Skeletal muscle tissue (tissue), 4 donors: Measurements from ENCODE around the gene ABTB2. TPM values are rescaled to one million over a fixed set of nuclear protein-coding genes. Genes with fewer than 3 reads are reported as not detected.

Experiments used
- H3K27ac ChIP-seq: one replicate; pipeline ENCODE4 v1.7.0; 2013; ENCODE audit warnings: mild to moderate bottlenecking, low read depth, low read length, inconsistent platforms
- H3K27me3 ChIP-seq, 3 donors: one replicate each; pipeline ENCODE4 v1.7.0; 2013; ENCODE audit warnings: low read length in 3 of 3; ENCODE audit not compliant: control insufficient read depth in 3 of 3, insufficient read depth in 3 of 3
- H3K36me3 ChIP-seq, 3 donors: one replicate each; pipeline ENCODE4 v1.7.0; 2013; ENCODE audit warnings: low read length in 3 of 3; ENCODE audit not compliant: control insufficient read depth in 3 of 3, insufficient read depth in 3 of 3
- H3K4me1 ChIP-seq, 3 donors: one replicate each; pipeline ENCODE4 v1.7.0; 2013; ENCODE audit warnings: low read length in 3 of 3, mild to moderate bottlenecking in 3 of 3; ENCODE audit not compliant: control insufficient read depth in 3 of 3, insufficient read depth in 3 of 3
- H3K4me3 ChIP-seq, 3 donors: one replicate each; pipeline ENCODE4 v1.7.0; 2013; ENCODE audit warnings: low read length in 3 of 3
- H3K9ac ChIP-seq, 3 donors: one replicate each; pipeline ENCODE4 v1.7.0; 2013; ENCODE audit warnings: low read length in 3 of 3, mild to moderate bottlenecking in 3 of 3, moderate library complexity in 2 of 3, low read depth in 1 of 3
- H3K9me3 ChIP-seq, 3 donors: one replicate each; pipeline ENCODE4 v1.7.0; 2013; ENCODE audit warnings: low read length in 3 of 3; ENCODE audit not compliant: control insufficient read depth in 3 of 3
- total RNA-seq: library from RNA; depleted of rRNA; stranded (reverse); fragments of >200 nt; gene quantifications from one replicate; pipeline ENCODE4 v1.2.3, GENCODE V29; 2014
- donor health status: Osteomylitis.

ABTB2 gene
- total RNA-seq, 1 donor from 2014 or later, result 6.3 TPM

DNA sequence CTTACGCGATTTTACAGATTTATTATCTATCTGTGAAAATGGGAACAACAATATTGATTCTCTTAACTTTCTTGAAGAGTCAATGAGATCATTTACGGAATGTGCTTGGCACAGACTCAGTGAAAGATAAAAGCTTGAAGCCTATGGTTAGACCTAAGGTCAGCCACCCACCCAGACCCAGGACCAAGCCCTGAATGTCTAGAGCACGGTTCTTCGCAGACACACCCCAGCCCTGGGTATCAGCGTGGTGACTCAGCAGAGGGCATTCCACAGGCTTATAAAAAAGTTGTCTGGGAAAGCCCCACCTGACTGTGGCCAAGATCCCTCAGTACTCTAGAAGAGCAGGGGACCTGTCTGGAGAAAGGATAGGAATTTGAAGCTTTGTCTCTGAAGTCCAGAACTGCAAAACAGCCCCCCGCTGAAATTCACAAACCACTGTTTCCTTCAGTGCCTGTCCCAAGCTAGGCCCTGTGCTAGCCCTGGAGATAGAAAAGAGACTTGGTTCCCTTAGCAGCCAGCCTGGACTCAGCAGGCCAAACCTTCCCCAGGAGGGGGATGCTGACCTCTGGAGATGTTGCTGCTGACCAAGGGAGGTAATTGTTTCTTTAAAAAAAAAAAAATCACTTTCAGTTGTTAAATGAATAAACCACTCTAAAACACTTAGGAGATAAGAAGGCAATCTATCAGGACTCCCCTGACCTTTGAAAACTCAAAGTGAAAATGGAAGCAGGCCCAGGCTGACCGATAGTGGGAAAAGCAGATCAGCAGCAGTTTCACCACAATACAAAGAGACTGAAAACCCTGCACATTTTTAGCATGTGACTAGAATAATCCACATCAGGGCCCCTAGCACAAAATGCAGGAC is 114.0 kb downstream of the ABTB2 start:
- Histone ChIP-seq H3K9me3 (no peaks in the 10 kb centered on the region), H3K9ac (peak overlapping the region in 1 of 3 donors; percentile 16), H3K36me3 (no peaks in the 10 kb centered on the region), H3K4me1 (peaks cover 10 to 22% (median 21%) of the 10 kb centered on the region in 3 donors), H3K27me3 (no peaks in the 10 kb centered on the region), H3K27ac (no peak overlapping the region), H3K4me3 (no peak overlapping the region)

GRCh38 chr11:34242037-34242625 is 115.7 kb downstream of the ABTB2 start:
- Histone ChIP-seq H3K36me3 (no peaks in the 10 kb centered on the region), H3K4me3 (no peak overlapping the region), H3K27ac (no peak overlapping the region), H3K27me3 (no peaks in the 10 kb centered on the region), H3K4me1 (peaks cover 10 to 21% (median 17%) of the 10 kb centered on the region in 3 donors), H3K9ac (no peak overlapping the region), H3K9me3 (no peaks in the 10 kb centered on the region)

GRCh38 chr11:34240150-34240494 is 117.7 kb downstream of the ABTB2 start:
- no peak overlapping the region for H3K4me3 ChIP-seq
- H3K27me3 ChIP-seq, result no peaks in the 10 kb centered on the region
- no peak overlapping the region for H3K27ac ChIP-seq
- no peak overlapping the region for H3K9ac ChIP-seq
- peaks cover 10 to 21% (median 18%) of the 10 kb centered on the region in 3 donors for H3K4me1 ChIP-seq
- H3K9me3 ChIP-seq, result no peaks in the 10 kb centered on the region
- H3K36me3 ChIP-seq, result no peaks in the 10 kb centered on the region

DNA sequence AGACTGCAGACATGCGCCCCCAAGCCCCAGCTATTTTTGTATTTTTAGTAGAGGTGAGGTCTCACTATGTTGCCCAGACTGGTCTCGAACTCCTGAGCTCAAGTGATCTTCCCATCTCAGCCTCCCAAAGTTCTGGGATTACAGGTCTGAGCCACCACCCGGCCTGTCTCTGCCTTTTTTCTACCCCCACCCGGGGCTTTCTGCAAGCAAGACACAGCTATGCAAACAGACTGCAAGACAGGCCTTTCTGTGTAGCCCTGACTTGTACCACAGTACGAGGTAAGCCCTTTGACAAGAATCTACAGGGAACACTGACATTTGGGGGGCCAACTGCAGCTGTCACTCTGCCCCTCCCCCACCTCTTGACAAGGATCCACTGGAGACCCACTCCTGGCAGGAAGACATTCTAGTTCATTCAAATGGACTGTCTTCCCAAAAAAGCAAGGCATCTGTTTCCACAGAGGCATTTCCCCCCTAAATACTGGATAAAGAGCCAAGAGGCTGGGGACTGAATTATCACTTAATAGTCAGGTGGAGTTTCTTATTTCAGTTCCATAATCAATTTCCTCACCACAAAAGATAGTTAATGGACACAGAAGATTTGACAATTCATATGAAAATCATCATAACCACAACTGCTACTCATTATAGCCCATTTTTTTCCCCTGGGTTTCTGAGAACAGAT is 118.2 kb downstream of the ABTB2 start:
- no peak overlapping the region for H3K27ac ChIP-seq
- no peaks in the 10 kb centered on the region for H3K36me3 ChIP-seq
- no peak overlapping the region for H3K4me3 ChIP-seq
- no peaks in the 10 kb centered on the region for H3K9me3 ChIP-seq
- no peak overlapping the region for H3K9ac ChIP-seq
- H3K4me1 ChIP-seq, result peaks cover 9 to 17% (median 17%) of the 10 kb centered on the region in 3 donors
- no peaks in the 10 kb centered on the region for H3K27me3 ChIP-seq

- H3K27me3 ChIP-seq, result no peaks in the 10 kb centered on the region
- no peak overlapping the region for H3K9ac ChIP-seq
- H3K27ac ChIP-seq, result no peak overlapping the region
- H3K9me3 ChIP-seq, result no peaks in the 10 kb centered on the region
- H3K36me3 ChIP-seq, result no peaks in the 10 kb centered on the region
- H3K4me3 ChIP-seq, result no peak overlapping the region
- H3K4me1 ChIP-seq, result peaks cover 9 to 17% (median 11%) of the 10 kb centered on the region in 3 donors
Measured at GRCh38 chr11:34238966-34239365, 118.8 kb downstream of the ABTB2 start.

GRCh38 chr11:34238533-34238932 is 119.3 kb downstream of the ABTB2 start:
- Histone ChIP-seq H3K4me3 (no peak overlapping the region), H3K9ac (no peak overlapping the region), H3K27me3 (no peaks in the 10 kb centered on the region), H3K9me3 (no peaks in the 10 kb centered on the region), H3K4me1 (peaks cover 5 to 14% (median 6%) of the 10 kb centered on the region in 3 donors), H3K27ac (no peak overlapping the region), H3K36me3 (no peaks in the 10 kb centered on the region)

DNA sequence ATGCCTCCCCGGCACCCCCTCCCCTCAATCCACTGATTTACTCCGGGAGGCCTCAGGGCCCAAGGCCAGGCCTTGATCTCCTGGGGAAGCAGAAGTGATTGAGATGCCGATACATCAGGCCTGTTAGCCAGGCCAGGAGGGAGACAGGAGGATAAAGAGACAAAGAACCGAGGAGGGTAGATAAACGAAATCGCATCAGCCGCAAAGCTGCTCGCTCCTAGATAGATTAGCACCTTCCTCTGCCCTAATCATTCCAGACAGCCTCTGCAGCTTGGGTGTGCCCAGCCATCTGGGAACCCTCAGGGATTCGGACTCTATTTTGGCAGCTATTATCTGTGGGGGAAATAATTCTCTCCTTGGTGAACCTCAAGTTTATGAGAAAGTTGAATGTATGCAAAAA is 121.2 kb downstream of the ABTB2 start:
- H3K27ac ChIP-seq, result no peak overlapping the region
- H3K4me1 ChIP-seq, result peaks cover 0 to 11% (median 3%) of the 10 kb centered on the region in 3 donors
- no peak overlapping the region for H3K4me3 ChIP-seq
- no peaks in the 10 kb centered on the region for H3K27me3 ChIP-seq
- peak overlapping the region in 1 of 3 donors; percentile 14 for H3K9ac ChIP-seq
- H3K9me3 ChIP-seq, result no peaks in the 10 kb centered on the region
- H3K36me3 ChIP-seq, result no peaks in the 10 kb centered on the region

DNA sequence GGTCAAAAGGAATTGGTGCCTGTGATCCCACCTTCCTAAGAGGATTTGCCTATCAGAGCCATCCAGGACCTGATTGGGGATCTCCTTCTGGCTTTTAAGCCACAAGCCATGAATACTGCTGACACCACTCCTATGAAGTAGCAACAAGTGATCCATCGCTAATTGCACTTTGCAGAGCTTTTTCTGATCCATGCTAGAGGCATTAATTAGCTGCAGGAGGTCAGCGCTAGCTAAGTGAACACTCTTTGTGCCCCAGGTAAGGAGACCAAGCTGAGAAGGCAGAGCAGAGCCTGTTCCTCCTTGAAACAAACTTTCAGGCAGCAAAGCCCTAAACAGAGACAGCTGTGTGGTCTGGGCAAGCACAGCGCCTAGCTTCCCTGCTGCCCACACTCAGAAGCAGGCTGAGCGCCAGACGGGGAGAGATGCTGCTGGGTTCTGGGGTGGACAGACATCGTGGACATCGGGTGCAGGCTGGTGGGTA is 122.2 kb downstream of the ABTB2 start:
- no peaks in the 10 kb centered on the region for H3K9me3 ChIP-seq
- peaks cover 0 to 11% (median 3%) of the 10 kb centered on the region in 3 donors for H3K4me1 ChIP-seq
- no peak overlapping the region for H3K27ac ChIP-seq
- H3K27me3 ChIP-seq, result no peaks in the 10 kb centered on the region
- no peak overlapping the region for H3K9ac ChIP-seq
- no peak overlapping the region for H3K4me3 ChIP-seq
- no peaks in the 10 kb centered on the region for H3K36me3 ChIP-seq

- no peak overlapping the region for H3K9ac ChIP-seq
- peaks cover 0 to 11% (median 3%) of the 10 kb centered on the region in 3 donors for H3K4me1 ChIP-seq
- no peak overlapping the region for H3K27ac ChIP-seq
Measured at GRCh38 chr11:34235189-34235588, 122.6 kb downstream of the ABTB2 start.

More at GRCh38 chr11:34235189-34235588, 122.6 kb downstream of the ABTB2 start:
- no peaks in the 10 kb centered on the region for H3K36me3 ChIP-seq
- no peaks in the 10 kb centered on the region for H3K27me3 ChIP-seq
- H3K4me3 ChIP-seq, result no peak overlapping the region
- no peaks in the 10 kb centered on the region for H3K9me3 ChIP-seq
